ENCODE results near the gene ART5.
"Not testable (repeated sequence)": the region's sequence is repeated elsewhere in the genome, so short reads cannot be mapped to it uniquely, and the experiment has no call there.

GRCh38 chr11:3590193-3590592 lies 51.6 kb downstream of the ART5 start:
- not testable (repeated sequence) for TF ChIP-seq CTCF, POLR2A, POLR2AphosphoS5, EP300 (IDR thresholded peaks at IDR 0.05)
